ENCODE results near the gene ST8SIA2.

DNA sequence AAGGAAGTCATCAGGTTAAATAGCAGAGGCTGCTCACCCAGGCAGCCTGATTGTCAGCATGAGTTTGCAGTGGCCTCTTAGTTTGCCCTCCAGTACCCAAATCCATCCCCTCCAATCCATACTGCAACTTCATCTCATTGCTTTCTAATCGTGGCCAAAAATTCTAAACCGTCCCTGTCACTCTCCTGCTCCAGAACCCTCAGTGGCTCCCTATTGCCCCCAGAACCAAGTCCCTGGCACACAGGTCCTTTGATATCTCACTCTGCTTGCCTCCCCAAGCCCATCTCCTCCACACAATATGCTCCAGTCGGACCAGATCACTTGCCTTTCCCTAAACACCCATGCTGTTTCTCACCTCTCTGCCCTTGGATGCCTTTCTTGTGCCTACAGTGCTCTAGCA is 49.7 kb downstream of the ST8SIA2 start:
- TF ChIP-seq, protein P1, sequence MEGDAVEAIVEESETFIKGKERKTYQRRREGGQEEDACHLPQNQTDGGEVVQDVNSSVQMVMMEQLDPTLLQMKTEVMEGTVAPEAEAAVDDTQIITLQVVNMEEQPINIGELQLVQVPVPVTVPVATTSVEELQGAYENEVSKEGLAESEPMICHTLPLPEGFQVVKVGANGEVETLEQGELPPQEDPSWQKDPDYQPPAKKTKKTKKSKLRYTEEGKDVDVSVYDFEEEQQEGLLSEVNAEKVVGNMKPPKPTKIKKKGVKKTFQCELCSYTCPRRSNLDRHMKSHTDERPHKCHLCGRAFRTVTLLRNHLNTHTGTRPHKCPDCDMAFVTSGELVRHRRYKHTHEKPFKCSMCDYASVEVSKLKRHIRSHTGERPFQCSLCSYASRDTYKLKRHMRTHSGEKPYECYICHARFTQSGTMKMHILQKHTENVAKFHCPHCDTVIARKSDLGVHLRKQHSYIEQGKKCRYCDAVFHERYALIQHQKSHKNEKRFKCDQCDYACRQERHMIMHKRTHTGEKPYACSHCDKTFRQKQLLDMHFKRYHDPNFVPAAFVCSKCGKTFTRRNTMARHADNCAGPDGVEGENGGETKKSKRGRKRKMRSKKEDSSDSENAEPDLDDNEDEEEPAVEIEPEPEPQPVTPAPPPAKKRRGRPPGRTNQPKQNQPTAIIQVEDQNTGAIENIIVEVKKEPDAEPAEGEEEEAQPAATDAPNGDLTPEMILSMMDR (conservative IDR thresholded peaks at IDR 0.05 in 1 of 2, IDR thresholded peaks at IDR 0.05 in 1 of 2; ENCODE audit: extremely low read depth in 1 of 2, insufficient read depth in 1 of 2, low read depth in 1 of 2, low read length in 2 of 2): no peak
- TF ChIP-seq EZH2 (IDR thresholded peaks at IDR 0.05; ENCODE audit: borderline replicate concordance, low read length): no peak
